GM06990 (cell line): Measurements from ENCODE around the gene FYB1.

ENCODE experiments used
- DNase-seq: peaks from one replicate; pipeline ENCODE4 v3.0.0-alpha.2; 2011; ENCODE audit not compliant: insufficient read length; ENCODE audit errors: extremely low read depth
- H3K27me3 ChIP-seq: replicated peaks from 2 replicates; pipeline ENCODE4 v1.6.0; 2011; ENCODE audit warnings: low read length; ENCODE audit not compliant: control insufficient read depth, insufficient read depth
- H3K36me3 ChIP-seq: 2 replicates; pipeline ENCODE4 v1.5.1; 2011; ENCODE audit warnings: low read length; ENCODE audit not compliant: control insufficient read depth, insufficient read depth
- H3K4me3 ChIP-seq: replicated peaks from 2 replicates; pipeline ENCODE4 v1.5.1; 2011; ENCODE audit warnings: low read depth, mild to moderate bottlenecking, control low read depth, low read length
- CTCF ChIP-seq: IDR thresholded peaks from 2 replicates; pipeline ENCODE4 v1.5.1; 2011; ENCODE audit warnings: low read length, control low read depth, mild to moderate bottlenecking, inconsistent platforms; ENCODE audit not compliant: insufficient read depth, poor library complexity, severe bottlenecking

Gene FYB1

GRCh38 chr5:39099831-39100230, 119.5 kb downstream of the FYB1 start:
- Histone ChIP-seq H3K27me3 (no peaks in the 10 kb centered on the region), H3K4me3 (no peak overlapping the region), H3K36me3 (no peaks in the 10 kb centered on the region)
- TF ChIP-seq CTCF: no peak
- no peak for DNase-seq

GRCh38 chr5:39093352-39093751, 126.0 kb downstream of the FYB1 start:
- no peaks in the 10 kb centered on the region for H3K27me3 ChIP-seq
- H3K36me3 ChIP-seq: no peaks in the 10 kb centered on the region
- H3K4me3 ChIP-seq: no peak overlapping the region
- TF ChIP-seq CTCF: no peak
- DNase-seq: no peak

GRCh38 chr5:39092581-39093351, 126.6 kb downstream of the FYB1 start:
- H3K4me3 ChIP-seq: no peak overlapping the region
- H3K27me3 ChIP-seq: no peaks in the 10 kb centered on the region
- TF ChIP-seq CTCF: no peak
- no peak for DNase-seq
- no peaks in the 10 kb centered on the region for H3K36me3 ChIP-seq

- H3K36me3 ChIP-seq: no peaks in the 10 kb centered on the region
- TF ChIP-seq CTCF: no peak
- no peaks in the 10 kb centered on the region for H3K27me3 ChIP-seq
- no peak overlapping the region for H3K4me3 ChIP-seq
- no peak for DNase-seq
Measured at GRCh38 chr5:39091940-39092580, 127.3 kb downstream of the FYB1 start.

- no peak for TF ChIP-seq CTCF
- Histone ChIP-seq H3K27me3 (no peaks in the 10 kb centered on the region), H3K4me3 (no peak overlapping the region), H3K36me3 (no peaks in the 10 kb centered on the region)
- DNase-seq: no peak
Measured at GRCh38 chr5:39083968-39084367, 135.4 kb downstream of the FYB1 start.
